Activated B cell treated with CpG ODN at 0.5 μM for 24 hours (primary cell): ENCODE measurements around the gene E2F4. TPM values are rescaled to one million over a fixed set of nuclear protein-coding genes. Genes with fewer than 3 reads are reported as not detected.

Source experiments
- ATAC-seq: fragments of 200-7000 bp; cut with Tn5 transposase; one replicate; pipeline ENCODE4 v1.10.0; 2021; ENCODE audit warnings: low read depth, mild to moderate bottlenecking, moderate library complexity
- CTCF ChIA-PET: fragments of 350-600 bp; sonication (Branson Sonifier 250); formaldehyde crosslinking; loops from one replicate; lab custom pipeline; 2021; ENCODE audit warnings: antibody characterized with exemption; lab: Charles Lee
- POLR2A ChIA-PET: fragments of 350-600 bp; sonication (Branson Sonifier 250); formaldehyde crosslinking; loops from one replicate; lab custom pipeline; 2021; ENCODE audit warnings: antibody characterized with exemption; lab: Charles Lee
- DNase-seq: peaks from one replicate; pipeline ENCODE4 v3.0.0; 2022
- H3K27ac Mint-ChIP-seq: one replicate; pipeline ENCODE4 v1.8.0; 2020; ENCODE audit warnings: mixed read lengths
- H3K27me3 Mint-ChIP-seq: one replicate; pipeline ENCODE4 v1.8.0; 2021; ENCODE audit warnings: mixed read lengths
- H3K36me3 Mint-ChIP-seq: one replicate; pipeline ENCODE4 v1.8.0; 2021; ENCODE audit warnings: low read depth, mixed read lengths
- H3K4me1 Mint-ChIP-seq: one replicate; pipeline ENCODE4 v1.8.0; 2021; ENCODE audit warnings: mixed read lengths
- H3K4me3 Mint-ChIP-seq: one replicate; pipeline ENCODE4 v1.8.0; 2020; ENCODE audit warnings: mild to moderate bottlenecking, mixed read lengths
- H3K9me3 Mint-ChIP-seq: one replicate; pipeline ENCODE4 v1.8.0; 2020; ENCODE audit warnings: mixed read lengths
- intact Hi-C: fragments of 100-400 bp; cut with micrococcal nuclease; formaldehyde crosslinking; loops from one replicate; pipeline ENCODE4 v1.15.1; 2024
- total RNA-seq: library from RNA; stranded (reverse); gene quantifications from 2 replicates; pipeline ENCODE4 v1.2.3, GENCODE V29; 2022
- TF ChIP-seq, protein P1 (sequence below): fragments of 200-600 bp; IDR thresholded peaks from one replicate; pipeline ENCODE4 v1.8.0; 2022; ENCODE audit warnings: antibody characterized with exemption, mild to moderate bottlenecking

Gene E2F4
- total RNA-seq, 1 donor from 2014 or later: 128 TPM

DNA sequence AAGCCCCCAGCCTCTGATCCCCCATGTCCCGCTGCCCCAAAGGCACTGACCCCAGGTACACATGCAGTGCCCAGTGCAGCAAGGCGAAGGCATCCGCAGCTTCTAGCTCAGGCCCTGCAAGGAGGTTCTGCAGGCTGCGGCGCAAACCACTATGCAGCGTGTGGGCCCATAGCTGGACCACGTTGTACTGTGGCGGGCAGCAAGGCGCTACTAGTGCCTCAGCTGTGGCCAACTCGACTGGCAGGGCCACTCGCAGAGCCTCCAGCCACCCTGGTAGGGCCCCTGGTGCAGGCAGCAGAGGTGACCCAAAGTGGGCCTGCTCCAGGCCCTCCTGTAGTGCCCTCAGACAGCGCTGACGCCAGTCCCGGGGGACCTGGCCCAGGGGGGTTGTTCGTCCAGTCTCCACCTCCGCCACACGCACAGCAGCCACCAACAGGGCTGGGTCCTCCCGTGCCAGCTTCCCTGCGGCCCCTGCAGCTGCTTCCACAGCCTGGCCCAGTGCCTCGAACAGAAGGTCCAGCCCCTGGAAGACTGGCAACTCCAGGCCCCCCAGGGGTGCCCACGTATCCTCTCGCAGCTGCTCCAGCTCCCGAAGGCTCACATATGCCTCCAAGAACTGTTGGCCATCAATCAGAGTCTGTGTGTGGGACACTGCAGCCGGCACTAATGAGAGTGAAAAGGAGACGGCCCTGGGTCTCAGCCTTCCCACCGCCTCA lies 4.6 kb upstream of the E2F4 start:
- intact Hi-C loops: no loop called here
- peaks cover 22% of the 10 kb centered on the region for H3K4me1 Mint-ChIP-seq
- POLR2A ChIA-PET: no interaction called here
- H3K36me3 Mint-ChIP-seq: no peaks in the 10 kb centered on the region
- H3K9me3 Mint-ChIP-seq: no peaks in the 10 kb centered on the region
- no peak overlapping the region for H3K27ac Mint-ChIP-seq
- ATAC-seq: no peak
- peaks cover 8% of the 10 kb centered on the region for H3K27me3 Mint-ChIP-seq
- TF ChIP-seq, protein P1, sequence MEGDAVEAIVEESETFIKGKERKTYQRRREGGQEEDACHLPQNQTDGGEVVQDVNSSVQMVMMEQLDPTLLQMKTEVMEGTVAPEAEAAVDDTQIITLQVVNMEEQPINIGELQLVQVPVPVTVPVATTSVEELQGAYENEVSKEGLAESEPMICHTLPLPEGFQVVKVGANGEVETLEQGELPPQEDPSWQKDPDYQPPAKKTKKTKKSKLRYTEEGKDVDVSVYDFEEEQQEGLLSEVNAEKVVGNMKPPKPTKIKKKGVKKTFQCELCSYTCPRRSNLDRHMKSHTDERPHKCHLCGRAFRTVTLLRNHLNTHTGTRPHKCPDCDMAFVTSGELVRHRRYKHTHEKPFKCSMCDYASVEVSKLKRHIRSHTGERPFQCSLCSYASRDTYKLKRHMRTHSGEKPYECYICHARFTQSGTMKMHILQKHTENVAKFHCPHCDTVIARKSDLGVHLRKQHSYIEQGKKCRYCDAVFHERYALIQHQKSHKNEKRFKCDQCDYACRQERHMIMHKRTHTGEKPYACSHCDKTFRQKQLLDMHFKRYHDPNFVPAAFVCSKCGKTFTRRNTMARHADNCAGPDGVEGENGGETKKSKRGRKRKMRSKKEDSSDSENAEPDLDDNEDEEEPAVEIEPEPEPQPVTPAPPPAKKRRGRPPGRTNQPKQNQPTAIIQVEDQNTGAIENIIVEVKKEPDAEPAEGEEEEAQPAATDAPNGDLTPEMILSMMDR: no peak
- no peak for DNase-seq
- H3K4me3 Mint-ChIP-seq: no peak overlapping the region
- CTCF ChIA-PET: interaction anchor here (1.5 kb wide), 1 partner anchor 32 kb away, joined by 4 read pairs; no protein-coding TSS in a partner anchor

DNA sequence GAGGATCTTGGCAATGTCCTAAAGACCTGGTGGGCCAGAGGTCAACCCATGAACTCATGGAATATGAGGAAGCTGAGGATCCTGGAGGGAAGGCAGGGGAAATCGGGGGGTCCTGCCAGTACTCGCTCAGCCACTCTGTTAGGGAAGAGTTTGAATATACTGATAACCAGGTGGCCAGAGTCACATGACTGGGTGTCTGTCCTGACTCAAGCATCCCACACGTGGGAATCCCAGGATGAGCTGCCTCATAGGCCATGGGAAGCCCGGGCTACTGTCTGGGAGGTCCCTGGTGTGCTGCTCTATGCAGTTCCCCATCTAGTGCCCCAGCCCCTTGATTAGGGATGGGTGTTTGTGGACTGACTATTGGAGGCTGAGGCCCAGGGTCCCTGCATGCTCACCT lies 3.6 kb upstream of the E2F4 start:
- H3K9me3 Mint-ChIP-seq: no peaks in the 10 kb centered on the region
- TF ChIP-seq, protein P1: no peak
- no peak overlapping the region for H3K4me3 Mint-ChIP-seq
- CTCF ChIA-PET: no interaction called here
- ATAC-seq (no peak), DNase-seq (no peak)
- POLR2A ChIA-PET: no interaction called here
- peaks cover 32% of the 10 kb centered on the region for H3K4me1 Mint-ChIP-seq
- peaks cover 3% of the 10 kb centered on the region for H3K36me3 Mint-ChIP-seq
- intact Hi-C loops: no loop called here
- no peak overlapping the region for H3K27ac Mint-ChIP-seq
- H3K27me3 Mint-ChIP-seq: peaks cover 8% of the 10 kb centered on the region

DNA sequence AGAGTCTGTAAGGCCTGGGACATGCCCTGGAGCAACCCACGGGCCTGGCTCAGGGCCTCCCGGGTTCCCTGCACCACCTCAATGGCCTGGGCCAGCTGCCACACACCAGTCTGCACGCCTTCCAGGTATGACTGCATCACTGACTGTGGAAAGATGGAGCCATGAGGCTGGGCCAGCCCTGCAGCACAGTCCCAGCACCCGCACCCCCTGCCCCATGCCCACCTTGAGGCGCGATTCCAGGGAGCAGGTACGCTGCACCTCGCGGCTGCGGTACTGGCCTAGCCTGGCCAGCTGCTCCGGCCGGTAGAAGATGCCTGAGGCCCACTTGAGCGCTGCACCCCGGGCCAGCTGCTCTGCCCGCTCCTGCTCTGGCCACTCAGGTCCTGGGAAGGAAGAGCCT lies 3.2 kb upstream of the E2F4 start:
- ChIA-PET CTCF (no interaction called here), POLR2A (no interaction called here)
- intact Hi-C loops: no loop called here
- TF ChIP-seq, protein P1: no peak
- H3K27me3 Mint-ChIP-seq: peaks cover 8% of the 10 kb centered on the region
- no peak overlapping the region for H3K27ac Mint-ChIP-seq
- H3K4me3 Mint-ChIP-seq: no peak overlapping the region
- H3K9me3 Mint-ChIP-seq: no peaks in the 10 kb centered on the region
- peaks cover 36% of the 10 kb centered on the region for H3K4me1 Mint-ChIP-seq
- peaks cover 7% of the 10 kb centered on the region for H3K36me3 Mint-ChIP-seq
- DNase-seq (no peak), ATAC-seq (no peak)

DNA sequence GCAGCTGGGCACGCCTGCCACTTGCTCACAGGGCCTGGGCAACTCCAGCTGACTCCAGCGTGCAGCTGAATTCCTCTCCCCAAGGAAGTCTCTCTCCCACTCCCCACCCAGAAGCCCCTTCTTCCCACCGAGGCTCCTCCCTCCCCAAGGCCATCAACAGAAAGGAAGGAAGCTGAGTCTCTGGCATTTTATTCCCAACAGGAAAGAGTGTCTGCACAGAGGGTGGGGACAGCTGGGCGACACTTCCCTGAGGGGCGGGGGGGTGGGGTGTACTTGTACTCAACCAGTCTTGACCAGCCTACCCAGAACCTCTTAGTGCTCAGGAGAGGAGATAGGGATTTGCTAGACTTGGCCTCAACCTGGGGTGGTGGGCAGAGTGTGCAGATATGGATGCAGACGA lies 1.9 kb upstream of the E2F4 start, which contains the start of gene EXOC3L1:
EXOC3L1 (minus strand) TSS at position 96 of the 400 bp plus-strand sequence. CDS start 460 bp downstream, outside the sequence.
- TF ChIP-seq, protein P1: no peak
- ATAC-seq (no peak), DNase-seq (no peak)
- ChIA-PET CTCF (no interaction called here), POLR2A (no interaction called here)
- Mint-ChIP-seq H3K36me3 (peaks cover 18% of the 10 kb centered on the region), H3K27me3 (peaks cover 8% of the 10 kb centered on the region), H3K4me1 (peaks cover 34% of the 10 kb centered on the region), H3K9me3 (no peaks in the 10 kb centered on the region), H3K4me3 (no peak within 1 kb of the TSS), H3K27ac (no peak within 1 kb of the TSS)
- intact Hi-C loops: no loop called here

DNA sequence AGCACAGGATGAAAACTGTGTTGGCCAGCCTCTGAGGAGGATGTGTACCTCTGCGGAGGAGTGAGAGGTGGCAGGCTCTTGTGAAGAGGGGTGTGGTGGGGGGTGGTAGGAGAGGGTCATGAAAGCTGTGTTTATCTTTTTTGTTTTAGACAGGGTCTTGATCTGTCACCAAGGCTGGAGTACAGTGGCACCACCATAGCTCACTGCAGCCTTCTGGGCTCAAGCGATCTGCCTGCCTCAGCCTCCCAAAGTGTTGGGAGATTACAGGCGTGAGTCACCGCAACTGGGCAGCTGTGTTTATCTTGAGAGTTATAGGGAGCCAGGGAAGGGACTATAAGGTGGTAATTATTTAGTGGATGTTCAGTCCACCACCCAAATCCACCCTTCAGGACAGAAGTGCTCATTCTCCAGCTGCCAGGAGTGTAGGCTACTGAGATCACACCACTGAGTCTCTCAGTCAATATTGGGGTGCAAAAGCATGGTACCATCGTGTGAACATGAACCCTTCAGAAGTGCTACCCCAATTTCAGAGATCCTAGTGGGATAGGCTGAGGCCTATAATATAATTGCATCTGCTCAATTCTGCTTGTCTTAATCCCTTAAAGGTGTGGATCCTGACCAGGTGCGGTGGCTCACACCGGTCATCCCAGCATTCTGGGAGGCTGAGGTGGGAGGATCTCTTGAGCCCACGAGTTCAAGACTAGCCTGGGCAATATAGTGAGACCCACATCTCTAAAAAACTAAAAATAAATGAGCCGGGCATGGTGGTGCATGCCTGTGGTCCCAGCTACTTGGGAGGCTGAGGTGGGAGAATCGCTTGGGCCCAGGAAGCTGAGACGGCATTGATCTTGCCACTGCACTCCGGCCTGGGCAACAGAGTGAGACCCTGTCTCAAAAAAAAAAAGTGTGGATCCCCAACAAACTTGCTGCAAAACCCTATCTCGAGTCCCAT lies 1.2 kb upstream of the E2F4 start:
- Mint-ChIP-seq H3K4me3 (peak overlapping the region; percentile 87), H3K4me1 (peaks cover 27% of the 10 kb centered on the region), H3K27me3 (peaks cover 3% of the 10 kb centered on the region), H3K27ac (no peak overlapping the region), H3K36me3 (peaks cover 24% of the 10 kb centered on the region), H3K9me3 (no peaks in the 10 kb centered on the region)
- ATAC-seq: no peak
- DNase-seq: no peak
- POLR2A ChIA-PET: no interaction called here
- TF ChIP-seq, protein P1: no peak
- intact Hi-C loops: no loop called here
- CTCF ChIA-PET: no interaction called here
